Upper lobe of left lung (tissue), 4 donors: Measurements from ENCODE around the gene ZNF609.

Source experiments
- CTCF ChIP-seq, 6 experiments: fragments of 450-650 bp in 4 of 6; fragments of 200-600 bp in 2 of 6; sonication (generic) in 2 of 6; IDR thresholded peaks; one replicate each; pipeline ENCODE4 v1.5.1; 2016 to 2019; ENCODE audit warnings: antibody characterized with exemption in 6 of 6
- EP300 ChIP-seq, 4 donors: sonication (generic); formaldehyde crosslinking; IDR thresholded peaks; one replicate each; pipeline ENCODE4 v1.5.1; 2017; ENCODE audit warnings: antibody characterized with exemption in 4 of 4, control low read depth in 2 of 4
- POLR2A ChIP-seq, 4 donors: fragments of 450-650 bp; IDR thresholded peaks; one replicate each; pipeline ENCODE4 v1.5.1; 2016 to 2017; ENCODE audit warnings: antibody characterized with exemption in 4 of 4, mild to moderate bottlenecking in 2 of 4
- POLR2AphosphoS5 ChIP-seq, 2 donors: sonication (generic); formaldehyde crosslinking; IDR thresholded peaks; one replicate each; pipeline ENCODE4 v1.5.1; 2017; ENCODE audit warnings: antibody characterized with exemption in 2 of 2

DNA sequence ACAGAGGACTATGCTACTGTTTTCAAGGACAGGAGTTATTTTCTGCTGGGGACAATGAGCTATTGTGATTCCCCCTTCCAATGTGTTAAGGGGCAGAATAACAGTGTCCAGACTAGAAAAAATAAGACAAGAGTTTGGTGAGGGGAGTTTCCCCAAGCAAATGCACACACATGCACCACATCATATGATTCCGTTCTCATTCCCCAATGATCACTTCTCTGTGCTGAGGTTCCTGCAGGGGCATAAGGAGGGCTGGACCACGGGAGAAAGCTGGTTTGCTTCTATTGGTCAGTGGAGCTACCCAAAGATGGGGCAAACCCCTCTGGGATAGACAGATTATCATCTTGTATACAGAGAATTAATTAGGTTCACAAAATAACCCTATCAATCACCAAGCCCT, 234.4 kb downstream of the ZNF609 start:
- TF ChIP-seq CTCF (IDR thresholded peaks at IDR 0.05), result no peak
- TF ChIP-seq POLR2A (IDR thresholded peaks at IDR 0.05), result no peak
- no peak for TF ChIP-seq POLR2AphosphoS5 (IDR thresholded peaks at IDR 0.05)
- no peak for TF ChIP-seq EP300 (IDR thresholded peaks at IDR 0.05)
